GM23338 (cell line): ENCODE results near the gene LPP. TPM values are rescaled to one million over a fixed set of nuclear protein-coding genes. Genes with fewer than 3 reads are reported as not detected.

ENCODE experiments used
- CREB1 ChIP-seq: fragments of 250-450 bp; sonication (Bioruptor Pico); IDR thresholded peaks from 2 replicates; pipeline ENCODE4 v1.5.0; 2020; ENCODE audit warnings: low read depth, mild to moderate bottlenecking, moderate library complexity
- NANOG ChIP-seq: IDR thresholded peaks from 2 replicates; pipeline ENCODE4 v1.6.1; 2016; ENCODE audit warnings: antibody characterized with exemption, borderline replicate concordance
- REST ChIP-seq: IDR thresholded peaks from one replicate; pipeline ENCODE4 v1.6.1; 2018; ENCODE audit warnings: antibody characterized with exemption; ENCODE audit not compliant: unreplicated experiment
- STAT1 ChIP-seq: IDR thresholded peaks from one replicate; pipeline ENCODE4 v1.6.1; 2016; ENCODE audit warnings: antibody characterized with exemption; ENCODE audit not compliant: unreplicated experiment
- ZNF114 ChIP-seq: fragments of 250-450 bp; sonication (Bioruptor Pico); IDR thresholded peaks from 2 replicates; pipeline ENCODE4 v1.5.0; 2020; ENCODE audit warnings: mild to moderate bottlenecking, moderate library complexity
- ZNF462 ChIP-seq: fragments of 250-450 bp; sonication (Bioruptor Pico); IDR thresholded peaks from 2 replicates; pipeline ENCODE4 v1.5.0; 2020; ENCODE audit warnings: mild to moderate bottlenecking, moderate library complexity
- polyA plus RNA-seq: library from polyadenylated mRNA; unstranded; fragments of >200 nt; fragmentation: Nextera tagmentation; extraction: Ambion mirVana; gene quantifications from 2 replicates; pipeline ENCODE4 v1.2.1, GENCODE V29; 2016
- total RNA-seq: library from RNA; depleted of rRNA; stranded (reverse); fragments of >200 nt; shearing (Covaris generic); gene quantifications from 2 replicates; pipeline ENCODE4 v1.2.3, GENCODE V29; 2014

LPP gene
- total and polyA plus RNA-seq, 2 experiments from 2014 or later = 23.0 to 35.2 TPM

GRCh38 chr3:188358787-188359493, 205.0 kb downstream of the LPP start (continued):
- TF ChIP-seq ZNF462 (CRISPR knock-in tag) (no peak), STAT1 (no peak), CREB1 (CRISPR knock-in tag) (no peak), ZNF114 (CRISPR knock-in tag) (no peak), REST (no peak), NANOG (no peak)
